NCI-H1436 treated with DMSO at 0.1 percent for 48 hours (cell line): ENCODE measurements around the gene ATG13.

Experiments used
- DNase-seq: peaks from one replicate; lab custom pipeline; 2025; lab: John Stamatoyannopoulos, UW

Gene ATG13

GRCh38 chr11:46607516-46607915 is 9.8 kb upstream of the ATG13 start:
- no peak for DNase-seq

DNA sequence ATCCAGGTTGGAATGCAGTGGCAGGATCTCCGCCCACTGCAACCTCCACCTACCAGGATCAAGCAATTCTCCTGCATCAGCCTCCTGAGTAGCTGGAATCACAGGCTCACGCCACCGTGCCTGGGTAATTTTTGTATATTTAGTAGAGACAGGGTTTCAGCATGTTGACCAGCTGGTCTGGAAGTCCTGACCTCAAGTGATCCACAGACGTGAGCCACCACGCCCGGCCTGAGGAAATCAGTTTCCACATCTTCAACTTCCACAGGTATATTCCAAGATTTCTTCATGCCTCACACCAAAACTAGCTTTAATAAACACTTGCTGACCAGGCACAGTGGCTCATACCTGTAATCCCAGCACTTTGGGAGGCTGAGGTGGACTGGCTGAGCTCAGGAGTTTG is 8.0 kb upstream of the ATG13 start:
- DNase-seq = no peak

- no peak for DNase-seq
Observed at GRCh38 chr11:46611526-46612304, 5.6 kb upstream of the ATG13 start.

- DNase-seq = no peak
Observed at GRCh38 chr11:46612326-46612725, 5.0 kb upstream of the ATG13 start.

GRCh38 chr11:46615756-46616155 is 1.6 kb upstream of the ATG13 start:
- no peak for DNase-seq

- no peak for DNase-seq
Observed at GRCh38 chr11:46616551-46617133, 711 bp upstream of the ATG13 start.

- DNase-seq = no peak
Observed at GRCh38 chr11:46617972-46618314, 590 bp downstream of the ATG13 start.

- no peak for DNase-seq
Observed at GRCh38 chr11:46618837-46619236, 1.5 kb downstream of the ATG13 start.

GRCh38 chr11:46625406-46625805 is 8.1 kb downstream of the ATG13 start:
- DNase-seq = no peak

DNA sequence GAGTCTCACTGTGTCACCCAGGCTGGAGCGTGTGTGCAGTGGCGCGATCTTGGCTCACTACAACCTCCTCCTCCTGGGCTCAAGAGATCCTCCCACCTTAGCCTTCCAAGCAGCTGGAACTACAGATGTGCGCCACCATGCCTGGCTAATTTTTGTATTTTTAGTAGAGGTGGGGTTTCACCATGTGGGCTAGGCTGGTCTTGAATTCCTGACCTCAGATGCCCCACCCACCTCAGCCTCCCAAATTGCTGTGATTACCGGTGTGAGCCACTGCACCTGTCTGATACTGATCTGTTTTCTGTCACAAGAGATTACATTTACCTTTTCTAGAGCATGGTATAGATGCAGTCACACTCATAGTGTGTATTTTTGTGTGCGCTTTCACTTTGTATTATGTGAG is 11.6 kb downstream of the ATG13 start:
- no peak for DNase-seq

GRCh38 chr11:46630237-46630636 is 12.9 kb downstream of the ATG13 start:
- DNase-seq = no peak

- no peak for DNase-seq
Observed at GRCh38 chr11:46631676-46632075, 14.3 kb downstream of the ATG13 start.

- no peak for DNase-seq
Observed at GRCh38 chr11:46632502-46632901, 15.1 kb downstream of the ATG13 start.

- DNase-seq = no peak
Observed at GRCh38 chr11:46633291-46634217, 16.2 kb downstream of the ATG13 start.

GRCh38 chr11:46635557-46636139 is 18.3 kb downstream of the ATG13 start:
- DNase-seq = no peak

DNA sequence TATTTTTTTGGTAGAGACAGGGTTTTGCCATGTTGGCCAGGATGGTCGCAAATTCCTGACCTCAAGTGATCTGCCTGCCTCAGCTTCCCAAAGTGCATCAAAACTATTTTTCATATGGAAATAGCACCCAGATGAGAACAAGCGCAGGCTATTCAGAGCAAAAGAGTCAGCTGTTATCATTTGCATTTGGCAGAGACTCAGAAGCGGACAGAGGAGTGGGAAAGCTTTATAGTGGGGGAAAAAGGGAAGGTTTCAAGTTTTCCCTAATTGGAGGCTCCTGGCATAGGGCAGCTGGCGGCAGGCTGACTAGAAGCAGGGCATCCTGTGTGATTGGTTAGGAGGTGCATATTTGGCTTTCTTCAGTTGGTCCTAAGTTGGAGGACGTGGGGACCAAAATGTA is 20.2 kb downstream of the ATG13 start:
- no peak for DNase-seq

DNA sequence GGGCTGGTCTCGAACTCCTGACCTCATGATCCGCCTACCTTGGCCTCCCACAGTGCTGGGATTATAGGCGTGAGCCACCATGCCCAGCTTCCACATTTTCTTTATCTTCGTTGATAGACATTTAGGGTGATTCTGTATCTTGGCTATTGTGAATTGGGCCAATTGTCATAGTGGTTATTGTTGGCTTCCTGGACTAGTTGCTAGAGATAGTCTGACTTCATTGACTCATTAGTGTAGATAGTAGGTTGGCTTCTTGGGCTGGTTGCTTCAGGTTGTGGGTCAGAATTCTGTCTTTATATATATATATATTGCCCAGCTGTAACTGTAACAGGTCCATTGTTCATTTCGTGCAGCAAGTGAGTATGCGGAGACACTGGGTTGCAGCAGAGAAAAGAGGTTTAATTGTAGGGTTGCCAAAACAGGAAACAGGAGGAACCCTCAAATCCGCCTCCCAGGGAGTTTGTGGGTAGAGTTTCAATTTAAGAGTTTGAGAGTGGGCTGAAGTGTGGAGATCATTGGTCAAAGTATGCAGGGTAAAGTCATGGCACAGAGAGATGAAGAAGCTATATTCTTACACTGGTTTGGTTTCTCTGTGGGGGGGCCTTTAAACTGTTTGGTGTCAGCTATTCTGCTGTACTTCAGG is 22.0 kb downstream of the ATG13 start:
- DNase-seq = no peak

GRCh38 chr11:46640036-46640788 is 22.9 kb downstream of the ATG13 start:
- DNase-seq = no peak

DNA sequence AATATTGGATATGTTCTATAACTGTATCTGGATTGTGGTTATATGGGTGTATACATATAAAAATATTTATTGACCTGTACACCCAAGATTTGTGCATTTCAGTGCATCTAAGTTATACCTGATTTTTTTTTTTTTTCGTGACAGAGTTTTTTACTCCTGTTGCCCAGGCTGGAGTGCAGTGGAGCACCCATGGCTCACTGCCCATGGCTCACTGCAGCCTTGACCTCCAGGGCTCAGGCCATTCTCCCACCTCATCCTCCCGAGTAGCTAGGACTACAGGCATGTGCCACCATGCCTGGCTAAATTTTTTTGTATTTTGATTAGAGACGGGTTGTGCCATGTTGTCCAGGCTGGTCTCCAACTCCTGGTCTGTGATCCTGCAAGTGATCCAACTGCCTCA is 24.3 kb downstream of the ATG13 start:
- DNase-seq = no peak

GRCh38 chr11:46642627-46643335 is 25.4 kb downstream of the ATG13 start:
- no peak for DNase-seq

DNA sequence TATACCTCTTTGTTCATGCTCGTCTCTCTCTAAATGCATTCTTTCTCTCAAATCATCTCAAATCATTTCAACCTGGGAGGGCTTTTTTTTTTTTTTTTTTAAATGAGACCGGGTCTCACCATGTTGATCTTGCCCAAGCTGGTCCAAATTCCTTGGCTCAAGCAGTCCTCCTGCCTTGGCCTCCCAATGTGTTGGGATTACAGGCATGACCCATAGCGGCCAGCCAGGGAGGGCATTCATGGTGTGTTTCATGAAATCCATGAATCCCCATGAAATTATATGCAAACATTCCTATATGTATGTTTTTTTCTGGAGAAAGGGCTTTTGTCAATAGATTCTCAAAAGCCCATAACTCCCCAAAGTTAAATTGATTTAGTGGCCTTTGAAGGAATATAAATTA is 26.2 kb downstream of the ATG13 start:
- no peak for DNase-seq
